Epithelial cell of esophagus (primary cell): ENCODE measurements around the gene GRIN1.

Experiments used
- DNase-seq: peaks from one replicate; pipeline ENCODE4 v3.0.0; 2010; ENCODE audit warnings: low read depth
- H3K4me3 ChIP-seq: 2 replicates; pipeline ENCODE4 v1.5.1; 2011; ENCODE audit warnings: mild to moderate bottlenecking, low read length, control low read depth
- CTCF ChIP-seq: IDR thresholded peaks from 2 replicates; pipeline ENCODE4 v1.5.1; 2011; ENCODE audit warnings: low read depth, mild to moderate bottlenecking, low read length, control low read depth, inconsistent platforms; ENCODE audit not compliant: insufficient read depth; ENCODE audit errors: missing control alignments

GRIN1 gene

DNA sequence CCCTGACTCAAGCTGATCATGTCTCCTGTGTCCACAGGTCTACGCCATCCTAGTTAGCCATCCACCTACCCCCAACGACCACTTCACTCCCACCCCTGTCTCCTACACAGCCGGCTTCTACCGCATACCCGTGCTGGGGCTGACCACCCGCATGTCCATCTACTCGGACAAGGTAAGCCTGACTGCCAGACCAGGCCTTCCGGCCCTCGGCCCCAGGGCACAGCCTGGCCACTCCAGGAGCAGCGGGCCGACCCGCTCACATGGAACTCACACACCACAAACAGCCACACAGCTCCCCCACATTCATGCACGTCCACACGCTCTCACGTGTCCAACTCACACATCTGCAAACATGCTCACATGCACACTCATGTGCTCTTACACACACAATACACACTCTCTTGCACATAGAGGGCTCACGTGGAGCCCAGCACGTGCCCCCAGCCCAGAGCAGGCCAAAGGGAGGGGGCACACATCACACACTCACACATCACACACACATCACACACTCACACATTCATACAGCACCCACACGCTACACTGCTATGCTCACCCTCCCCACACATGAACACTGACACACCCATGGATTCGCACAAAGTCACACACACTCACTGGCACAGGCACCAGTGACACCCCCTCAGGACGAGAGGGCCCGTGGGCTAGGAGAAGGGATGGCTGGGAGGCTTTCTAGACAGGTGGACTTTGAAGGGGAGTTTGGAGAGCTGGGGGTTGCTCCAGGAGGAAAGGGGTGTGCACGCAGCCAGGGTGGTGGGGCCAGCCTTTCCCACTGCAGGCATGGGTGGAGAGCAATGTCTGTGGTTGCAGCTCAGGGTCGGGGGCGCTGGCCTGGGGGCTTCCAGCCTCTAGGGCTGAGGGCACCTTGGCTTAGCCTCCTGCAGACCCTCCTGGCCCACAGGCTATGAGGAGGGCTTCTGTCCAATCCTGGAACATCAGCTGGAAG is 3.3 kb downstream of the GRIN1 start:
- TF ChIP-seq CTCF: no peak
- H3K4me3 ChIP-seq: no peak overlapping the region
- no peak for DNase-seq

- H3K4me3 ChIP-seq: no peak overlapping the region
- no peak for TF ChIP-seq CTCF
- DNase-seq: no peak
These were observed 4.5 kb downstream of the GRIN1 start for GRCh38 chr9:137143459-137143858.

DNA sequence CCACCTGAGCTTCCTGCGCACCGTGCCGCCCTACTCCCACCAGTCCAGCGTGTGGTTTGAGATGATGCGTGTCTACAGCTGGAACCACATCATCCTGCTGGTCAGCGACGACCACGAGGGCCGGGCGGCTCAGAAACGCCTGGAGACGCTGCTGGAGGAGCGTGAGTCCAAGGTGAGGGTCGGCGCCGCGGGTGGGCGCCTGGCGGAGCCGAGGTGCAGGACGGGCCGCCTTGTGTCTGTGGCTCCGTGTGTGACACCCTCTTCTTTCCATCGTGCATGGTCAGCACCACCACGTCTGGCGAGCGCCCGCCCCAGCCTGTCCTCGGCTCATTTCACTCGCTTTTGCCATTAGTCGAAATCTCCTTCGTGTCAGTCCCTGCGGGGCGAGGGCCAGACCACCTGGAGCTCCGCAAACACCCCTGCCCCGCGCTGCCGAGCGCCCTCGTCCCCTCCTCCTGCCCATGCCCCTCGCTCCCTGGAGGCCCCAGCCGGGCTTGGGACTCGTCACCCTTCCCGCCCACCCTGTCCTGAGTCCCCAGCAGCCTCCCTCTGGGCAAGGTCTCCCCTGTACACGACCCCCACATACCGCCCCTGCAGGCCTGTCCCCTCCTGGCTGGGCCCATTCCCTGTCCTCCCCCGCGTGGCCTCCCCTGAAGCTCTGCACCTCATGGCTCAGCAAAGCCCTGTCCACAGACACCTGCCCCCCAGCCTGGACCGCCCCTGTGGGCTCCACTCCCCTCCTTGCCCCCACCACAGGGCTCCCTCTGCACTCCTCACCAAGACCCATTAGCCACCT is 7.0 kb downstream of the GRIN1 start:
- no peak overlapping the region for H3K4me3 ChIP-seq
- DNase-seq: no peak
- TF ChIP-seq CTCF: no peak

- no peak for DNase-seq
- no peak overlapping the region for H3K4me3 ChIP-seq
- TF ChIP-seq CTCF: no peak
These were observed 7.6 kb downstream of the GRIN1 start for GRCh38 chr9:137146527-137146918.

DNA sequence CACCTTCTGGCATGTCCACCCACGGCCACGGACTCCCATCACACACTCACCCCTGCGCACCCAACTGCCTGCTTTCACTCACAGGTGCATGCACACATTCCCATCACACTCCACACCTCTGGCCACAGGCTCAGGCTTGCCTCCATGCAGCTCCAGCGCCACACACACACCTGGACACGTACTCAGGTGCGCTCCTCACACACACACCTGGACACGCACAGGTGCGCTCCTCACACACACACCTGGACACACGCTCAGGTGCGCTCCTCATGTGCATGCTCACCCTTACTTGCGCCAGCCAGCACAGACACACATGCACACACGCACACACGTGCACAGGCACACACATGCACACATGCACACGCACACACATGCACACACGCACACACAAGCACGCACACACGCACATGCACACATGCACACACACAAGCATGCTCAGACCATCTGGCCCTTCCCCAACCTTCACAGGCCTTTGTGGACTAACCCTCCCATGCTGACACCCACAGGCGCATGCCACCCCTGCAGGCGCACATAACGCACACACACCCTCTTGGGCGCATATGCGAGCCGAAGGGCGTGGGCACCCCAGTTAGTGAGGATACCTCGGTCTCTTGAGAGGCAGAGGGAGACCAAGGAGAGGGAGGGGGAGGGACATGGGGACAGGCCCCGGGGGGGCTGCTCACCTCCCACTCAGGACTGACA is 8.3 kb downstream of the GRIN1 start:
- TF ChIP-seq CTCF: no peak
- no peak for DNase-seq
- H3K4me3 ChIP-seq: no peak overlapping the region

GRCh38 chr9:137147793-137148160 is 8.8 kb downstream of the GRIN1 start:
- no peak for TF ChIP-seq CTCF
- no peak for DNase-seq
- no peak overlapping the region for H3K4me3 ChIP-seq
